Transverse colon (tissue), 4 donors: ENCODE results near the gene SCN3A. TPM values are rescaled to one million over a fixed set of nuclear protein-coding genes. Genes with fewer than 3 reads are reported as not detected.

ENCODE experiments used
- DNase-seq: peaks from one replicate; pipeline ENCODE4 v3.0.0-alpha.2; 2019
- H3K27ac ChIP-seq, 4 donors: fragments of 200-600 bp; sonication (generic); 2 replicates each; pipeline ENCODE4 v1.5.1; 2016 to 2018; ENCODE audit warnings: inconsistent platforms in 4 of 4
- H3K27me3 ChIP-seq: fragments of 200-600 bp; sonication (generic); 2 replicates; pipeline ENCODE4 v1.5.1; 2017; ENCODE audit warnings: inconsistent platforms
- H3K36me3 ChIP-seq, 4 donors: fragments of 200-600 bp; sonication (generic); 2 replicates each; pipeline ENCODE4 v1.5.1; 2017 to 2019; ENCODE audit warnings: inconsistent platforms in 4 of 4
- H3K4me1 ChIP-seq, 4 donors: fragments of 200-600 bp; sonication (generic); 2 replicates each; pipeline ENCODE4 v1.5.1; 2017 to 2020; ENCODE audit warnings: inconsistent platforms in 4 of 4
- H3K4me3 ChIP-seq, 4 donors: fragments of 200-600 bp; sonication (generic); 1 replicate in 1 of 4; 2 replicates in 3 of 4; pipeline versions ENCODE4 v1.5.1 to v1.6.1; 2017 to 2019; ENCODE audit warnings: inconsistent platforms in 4 of 4
- H3K9me3 ChIP-seq, 2 donors: fragments of 200-600 bp; sonication (generic); 2 replicates each; pipeline ENCODE4 v1.5.1; 2017 to 2019; ENCODE audit warnings: inconsistent platforms in 2 of 2
- EP300 ChIP-seq: sonication (generic); formaldehyde crosslinking; IDR thresholded peaks from one replicate; pipeline ENCODE4 v1.6.1; 2017; ENCODE audit warnings: antibody characterized with exemption, low read depth
- POLR2A ChIP-seq: fragments of 450-650 bp; IDR thresholded peaks from one replicate; pipeline ENCODE4 v1.6.1; 2016; ENCODE audit warnings: antibody characterized with exemption, mild to moderate bottlenecking, moderate library complexity
- POLR2AphosphoS5 ChIP-seq, 3 donors: sonication (generic); formaldehyde crosslinking; IDR thresholded peaks; one replicate each; pipeline ENCODE4 v1.6.1; 2016; ENCODE audit warnings: antibody characterized with exemption in 3 of 3
- WGBS, 2 donors: methylation state at CpG; one replicate each; pipeline ENCODE4 v1.1.5; 2018; ENCODE audit warnings: low coverage in 1 of 2; 5-methylcytosine and 5-hydroxymethylcytosine counted together
- in situ Hi-C, 4 donors: fragments of 200-750 bp; cut with MboI; loops; one replicate each; pipeline versions ENCODE4 v1.15.0 to v1.15.1; 2017; ENCODE audit warnings: low sequenced_read_pairs in 3 of 4, low pct_ligation_motif_present in 1 of 4, low pct_unique_long_range_greater_than_20kb in 1 of 4
- intact Hi-C: fragments of 100-400 bp; cut with DNase I; formaldehyde crosslinking; loops from one replicate; pipeline ENCODE4 v1.15.1; 2023; ENCODE audit warnings: low total_unique reads
- total RNA-seq, 4 donors: library from RNA; depleted of rRNA; stranded (reverse); fragments of >200 nt; gene quantifications; one replicate each; pipeline ENCODE4 v1.1.0, GENCODE V29; 2016
- TF ChIP-seq, protein P1 (sequence below), 5 experiments: fragments of 200-600 bp in 3 of 5; fragments of 450-650 bp in 2 of 5; sonication (generic) in 3 of 5; IDR thresholded peaks; 1 replicate in 2 of 5; 2 replicates in 3 of 5; pipeline ENCODE4 v1.5.1; 2016 to 2017; ENCODE audit warnings: antibody characterized with exemption in 5 of 5, inconsistent platforms in 3 of 5, mild to moderate bottlenecking in 2 of 5, moderate library complexity in 1 of 5

Gene SCN3A
- total RNA-seq, 4 donors from 2014 or later: 0.60 to 2.5 (median 1.4) TPM

DNA sequence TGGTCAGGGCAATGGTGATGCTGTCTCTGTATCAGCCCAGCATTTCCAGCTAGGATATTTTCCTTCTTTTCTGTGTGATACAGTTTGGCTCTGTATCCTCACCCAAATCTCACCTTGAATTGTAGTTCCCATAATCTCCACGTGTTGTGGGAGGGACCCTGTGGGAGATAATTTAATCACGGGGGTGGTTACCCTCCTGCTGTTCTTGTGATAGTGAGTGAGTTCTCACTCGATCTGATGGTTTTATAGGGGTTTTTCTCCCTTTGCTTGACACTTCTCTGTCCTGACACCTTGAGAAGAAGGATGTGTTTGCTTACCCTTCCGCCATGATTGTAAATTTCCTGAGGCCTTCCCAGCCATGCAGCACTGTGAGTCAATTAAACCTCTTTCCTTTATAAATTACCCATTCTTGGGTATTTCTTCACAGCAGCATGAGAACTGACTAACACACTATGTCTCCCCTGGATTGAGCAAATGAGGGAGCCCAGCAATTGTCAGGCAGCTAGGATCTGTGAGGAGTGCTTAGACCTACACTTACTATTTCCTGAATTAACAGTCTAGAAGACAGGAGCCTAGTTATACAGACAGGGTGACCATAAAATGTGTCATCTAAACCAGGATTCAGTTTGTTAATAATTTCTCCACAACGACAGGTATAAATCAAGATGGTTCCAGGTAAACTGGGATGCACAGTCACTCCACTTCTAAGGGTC is 41.4 kb upstream of the SCN3A start:
- in situ Hi-C loops (no loop called here), intact Hi-C loops (no loop called here)
- 36 to 42% methylated on average over 5 of the region's 5 CpGs for WGBS, 2 donors
- H3K27ac ChIP-seq: no peak overlapping the region
- H3K36me3 ChIP-seq: no peaks in the 10 kb centered on the region
- no peak for DNase-seq
- H3K9me3 ChIP-seq: no peaks in the 10 kb centered on the region
- H3K4me1 ChIP-seq: no peaks in the 10 kb centered on the region
- H3K27me3 ChIP-seq: no peaks in the 10 kb centered on the region
- no peak overlapping the region for H3K4me3 ChIP-seq
- TF ChIP-seq POLR2AphosphoS5 (IDR thresholded peaks at IDR 0.05) (no peak), POLR2A (no peak), EP300 (no peak)
- TF ChIP-seq, protein P1, sequence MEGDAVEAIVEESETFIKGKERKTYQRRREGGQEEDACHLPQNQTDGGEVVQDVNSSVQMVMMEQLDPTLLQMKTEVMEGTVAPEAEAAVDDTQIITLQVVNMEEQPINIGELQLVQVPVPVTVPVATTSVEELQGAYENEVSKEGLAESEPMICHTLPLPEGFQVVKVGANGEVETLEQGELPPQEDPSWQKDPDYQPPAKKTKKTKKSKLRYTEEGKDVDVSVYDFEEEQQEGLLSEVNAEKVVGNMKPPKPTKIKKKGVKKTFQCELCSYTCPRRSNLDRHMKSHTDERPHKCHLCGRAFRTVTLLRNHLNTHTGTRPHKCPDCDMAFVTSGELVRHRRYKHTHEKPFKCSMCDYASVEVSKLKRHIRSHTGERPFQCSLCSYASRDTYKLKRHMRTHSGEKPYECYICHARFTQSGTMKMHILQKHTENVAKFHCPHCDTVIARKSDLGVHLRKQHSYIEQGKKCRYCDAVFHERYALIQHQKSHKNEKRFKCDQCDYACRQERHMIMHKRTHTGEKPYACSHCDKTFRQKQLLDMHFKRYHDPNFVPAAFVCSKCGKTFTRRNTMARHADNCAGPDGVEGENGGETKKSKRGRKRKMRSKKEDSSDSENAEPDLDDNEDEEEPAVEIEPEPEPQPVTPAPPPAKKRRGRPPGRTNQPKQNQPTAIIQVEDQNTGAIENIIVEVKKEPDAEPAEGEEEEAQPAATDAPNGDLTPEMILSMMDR (IDR thresholded peaks at IDR 0.05): no peak

DNA sequence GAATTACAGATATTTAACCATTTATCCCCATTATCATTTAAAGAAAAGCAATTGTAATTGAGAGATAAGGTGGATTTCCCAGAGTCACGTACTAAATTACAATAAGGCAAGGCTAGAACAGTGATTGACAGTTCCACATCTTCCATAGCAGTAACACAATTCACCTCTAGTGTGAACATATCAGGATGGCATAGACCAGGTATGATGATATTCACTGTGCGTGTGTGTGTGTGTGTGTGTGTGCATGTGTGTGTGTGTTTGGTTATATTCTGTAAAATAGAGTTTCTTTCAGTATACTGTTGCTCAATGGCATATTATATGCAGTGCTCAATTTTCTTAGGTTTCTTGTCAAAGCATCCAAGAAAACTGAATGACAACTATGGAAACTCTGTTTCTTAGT is 37.1 kb upstream of the SCN3A start:
- Histone ChIP-seq H3K9me3 (no peaks in the 10 kb centered on the region), H3K36me3 (no peaks in the 10 kb centered on the region), H3K27me3 (no peaks in the 10 kb centered on the region), H3K4me3 (no peak overlapping the region), H3K27ac (no peak overlapping the region), H3K4me1 (no peaks in the 10 kb centered on the region)
- in situ Hi-C loops: no loop called here
- no peak for DNase-seq
- TF ChIP-seq EP300 (no peak), POLR2AphosphoS5 (IDR thresholded peaks at IDR 0.05) (no peak), POLR2A (no peak)
- TF ChIP-seq, protein P1 (IDR thresholded peaks at IDR 0.05): no peak
- 74 to 75% methylated on average over 2 of the region's 2 CpGs for WGBS, 2 donors
- intact Hi-C loops: no loop called here

DNA sequence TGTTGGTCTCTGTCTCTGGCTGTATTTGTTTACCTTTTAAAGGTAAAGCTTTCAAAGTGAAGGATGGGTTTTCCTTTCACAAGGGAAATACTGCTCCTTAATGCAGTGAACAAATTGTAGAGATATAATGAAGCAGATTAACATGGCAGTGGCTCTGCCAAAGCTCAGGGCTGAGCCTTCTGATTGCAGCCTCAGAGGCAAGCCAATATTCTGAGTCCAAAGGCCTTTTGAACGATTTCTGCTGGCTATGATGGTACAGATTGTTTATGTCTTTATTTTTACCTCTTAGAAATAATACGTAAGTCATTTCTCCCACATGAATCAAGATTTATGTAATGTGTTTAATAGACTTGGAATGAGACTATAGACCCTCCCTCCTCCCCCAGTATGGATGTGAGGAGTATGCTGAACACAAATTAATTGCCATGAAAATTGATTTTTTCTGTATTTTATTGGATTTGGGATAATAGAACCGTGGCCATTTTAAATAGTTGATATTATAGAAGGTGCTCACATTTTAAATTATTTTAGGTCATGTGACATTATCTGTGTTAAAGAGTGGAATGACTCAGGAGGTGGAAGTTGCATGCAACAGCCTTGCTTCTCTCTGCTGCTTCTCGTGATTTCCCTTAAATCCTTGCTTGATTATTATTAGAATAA is 36.1 kb upstream of the SCN3A start:
- in situ Hi-C loops (no loop called here), intact Hi-C loops (no loop called here)
- H3K27ac ChIP-seq: no peak overlapping the region
- 42 to 50% methylated on average over 4 of the region's 4 CpGs for WGBS, 2 donors
- no peaks in the 10 kb centered on the region for H3K4me1 ChIP-seq
- H3K36me3 ChIP-seq: no peaks in the 10 kb centered on the region
- no peak overlapping the region for H3K4me3 ChIP-seq
- no peaks in the 10 kb centered on the region for H3K9me3 ChIP-seq
- DNase-seq: no peak
- H3K27me3 ChIP-seq: no peaks in the 10 kb centered on the region
- TF ChIP-seq, protein P1 (IDR thresholded peaks at IDR 0.05): no peak
- no peak for TF ChIP-seq POLR2A
- no peak for TF ChIP-seq POLR2AphosphoS5 (IDR thresholded peaks at IDR 0.05)
- TF ChIP-seq EP300: no peak

DNA sequence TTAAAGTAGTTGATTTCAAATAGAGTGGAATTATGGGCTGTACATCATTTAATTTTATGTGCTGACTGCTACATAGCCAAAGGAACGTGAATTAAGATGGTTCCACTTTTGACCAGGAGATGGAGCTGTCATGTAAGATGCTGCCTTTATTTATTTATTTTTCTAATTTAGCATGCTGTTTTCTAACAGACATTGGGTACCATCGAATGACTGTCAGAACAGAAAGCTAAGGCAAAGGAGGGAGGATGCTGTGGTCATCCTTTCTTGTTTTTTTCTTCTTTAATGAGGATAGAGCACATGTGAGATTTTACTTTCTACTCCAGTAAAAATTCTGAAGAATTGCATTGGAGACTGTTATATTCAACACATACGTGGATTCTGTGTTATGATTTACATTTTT is 35.4 kb upstream of the SCN3A start, which contains the start of gene SCN2A:
Gene SCN2A (plus strand): TSS at position 185 of the 400 bp plus-strand sequence. CDS start 56,410 bp downstream, outside the sequence.
- H3K4me3 ChIP-seq: no peak within 1 kb of the TSS

More for the DNA sequence above, 35.4 kb upstream of the SCN3A start, which contains the start of gene SCN2A:
- Histone ChIP-seq H3K27ac (no peak within 1 kb of the TSS), H3K27me3 (no peaks in the 10 kb centered on the region), H3K36me3 (no peaks in the 10 kb centered on the region), H3K9me3 (no peaks in the 10 kb centered on the region), H3K4me1 (no peaks in the 10 kb centered on the region)
- intact Hi-C loops (no loop called here), in situ Hi-C loops (no loop called here)
- TF ChIP-seq, protein P1 (IDR thresholded peaks at IDR 0.05): peak in 3 of 5 experiments; percentile 42 to 49 (median 48)
- TF ChIP-seq POLR2A: no peak
- no peak for DNase-seq
- WGBS, 2 donors: 22 to 29% methylated on average over 3 of the region's 3 CpGs
